ENCODE measurements around the gene SVOP. TPM values are rescaled to one million over a fixed set of nuclear protein-coding genes. Genes with fewer than 3 reads are reported as not detected.

SVOP gene, protein sequence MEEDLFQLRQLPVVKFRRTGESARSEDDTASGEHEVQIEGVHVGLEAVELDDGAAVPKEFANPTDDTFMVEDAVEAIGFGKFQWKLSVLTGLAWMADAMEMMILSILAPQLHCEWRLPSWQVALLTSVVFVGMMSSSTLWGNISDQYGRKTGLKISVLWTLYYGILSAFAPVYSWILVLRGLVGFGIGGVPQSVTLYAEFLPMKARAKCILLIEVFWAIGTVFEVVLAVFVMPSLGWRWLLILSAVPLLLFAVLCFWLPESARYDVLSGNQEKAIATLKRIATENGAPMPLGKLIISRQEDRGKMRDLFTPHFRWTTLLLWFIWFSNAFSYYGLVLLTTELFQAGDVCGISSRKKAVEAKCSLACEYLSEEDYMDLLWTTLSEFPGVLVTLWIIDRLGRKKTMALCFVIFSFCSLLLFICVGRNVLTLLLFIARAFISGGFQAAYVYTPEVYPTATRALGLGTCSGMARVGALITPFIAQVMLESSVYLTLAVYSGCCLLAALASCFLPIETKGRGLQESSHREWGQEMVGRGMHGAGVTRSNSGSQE
- not detected in 5 replicates for total RNA-seq (2022; extraction: Qiagen RNA extraction; ENCODE audit: low read depth)

DNA sequence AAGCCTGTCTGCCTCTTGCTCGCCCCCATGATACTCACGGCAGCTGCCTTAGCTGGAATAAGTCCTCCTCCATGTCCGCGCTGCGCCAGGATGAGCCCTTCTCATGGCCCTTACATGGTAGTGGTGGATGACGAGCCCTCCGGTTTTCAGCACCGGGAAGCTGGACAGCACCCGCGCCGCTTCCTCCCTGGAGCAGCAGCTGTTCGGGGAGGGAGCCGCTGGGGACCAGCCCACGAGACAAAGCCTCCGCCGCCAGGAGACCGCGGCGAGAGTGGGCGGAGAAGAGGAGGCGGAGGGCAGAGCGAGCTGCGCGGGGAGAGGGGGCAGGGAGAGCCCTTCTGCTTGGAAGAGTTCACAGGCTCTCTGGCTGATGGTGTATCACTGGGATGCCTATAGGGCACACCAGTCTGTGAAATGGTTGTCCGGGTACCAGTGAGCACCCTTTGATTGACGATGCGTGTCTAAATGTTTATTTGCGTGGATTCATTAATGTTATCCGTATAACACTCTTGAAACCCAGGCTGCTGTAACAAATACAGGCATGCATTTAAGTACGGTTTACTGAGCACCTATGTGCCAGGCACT lies at the start of gene SVOP:
TSS of gene SVOP (minus strand) at position 273 of the 585 bp plus-strand sequence. CDS start at position 73, 200 bp downstream.

DNA sequence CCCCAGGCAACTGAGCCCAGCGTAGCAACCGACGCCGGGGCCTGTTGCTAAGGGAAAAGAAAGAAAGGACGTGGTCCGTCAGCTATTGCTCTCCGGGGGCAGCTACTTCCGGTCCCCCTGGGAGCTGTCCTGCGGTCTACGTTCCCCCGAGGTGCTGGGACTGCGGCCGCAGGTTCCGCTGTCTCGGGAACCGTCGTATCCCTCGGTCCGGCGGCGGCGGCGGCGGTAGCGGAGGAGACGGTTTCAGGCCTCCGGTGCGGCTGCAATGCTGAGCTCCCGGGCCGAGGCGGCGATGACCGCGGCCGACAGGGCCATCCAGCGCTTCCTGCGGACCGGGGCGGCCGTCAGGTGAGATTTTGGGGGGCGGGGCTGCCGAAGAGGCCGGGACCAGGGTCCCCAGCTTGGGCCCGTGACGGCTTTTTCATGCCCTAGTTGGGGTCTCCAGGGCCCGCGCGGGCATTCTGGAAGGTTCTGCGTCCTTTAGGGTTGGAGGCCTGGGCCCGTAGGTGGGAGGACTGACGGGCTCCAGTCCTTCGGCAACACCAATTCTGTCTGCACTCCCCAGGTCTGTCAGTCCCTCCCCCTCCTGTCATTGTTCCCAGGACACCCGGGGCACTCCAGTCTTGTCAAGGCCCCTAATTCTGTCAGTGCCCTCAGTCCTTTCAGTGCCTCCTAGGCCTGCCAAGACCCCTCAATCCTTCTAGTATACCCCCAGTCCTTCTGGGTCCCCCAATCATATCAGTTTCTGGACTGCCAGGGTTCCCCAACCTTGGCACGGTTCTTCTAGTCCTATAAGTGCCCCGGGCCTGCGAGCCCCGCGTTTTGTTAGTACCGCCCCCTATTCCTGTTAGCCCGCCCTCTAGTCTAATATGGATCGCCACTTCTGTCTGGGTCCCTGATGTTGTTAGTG lies 31.8 kb upstream of the SVOP start, which contains the start of gene USP30:
TSS of gene USP30 (plus strand) at position 163 of the 910 bp plus-strand sequence. CDS start at position 266, 103 bp downstream.

DNA sequence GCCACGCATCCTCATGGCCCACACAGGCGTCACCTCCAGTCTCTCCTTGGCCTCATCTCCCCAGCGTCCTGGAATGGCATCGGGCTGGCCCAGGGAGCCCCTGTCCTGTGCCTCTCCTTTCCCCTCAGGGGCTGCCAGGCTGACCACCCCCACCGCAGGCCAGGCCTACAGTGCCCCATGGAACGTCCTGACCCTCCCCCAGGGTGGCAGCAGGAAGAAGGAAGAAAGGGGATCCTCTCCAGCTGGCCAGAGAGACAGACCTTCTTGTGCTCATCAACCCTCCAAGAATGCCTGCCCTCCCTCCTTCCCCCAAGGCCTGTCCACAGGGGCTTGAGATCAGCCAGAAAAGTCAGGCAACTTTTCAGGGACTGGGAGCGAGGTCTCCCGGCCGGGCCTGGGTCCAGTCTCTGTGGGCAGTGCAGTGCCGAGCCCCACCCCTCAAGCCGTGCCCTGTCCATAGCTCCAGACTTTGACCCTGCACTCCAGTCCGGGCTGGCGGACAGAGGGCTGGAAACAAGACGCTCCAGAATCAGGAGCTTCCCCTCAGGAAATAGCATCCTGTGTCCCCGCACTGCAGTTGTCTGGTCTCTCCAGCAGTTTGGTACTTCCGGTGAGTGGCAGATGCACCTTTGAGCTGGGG lies 141.1 kb downstream of the SVOP start, which contains the start of gene DAO:
TSS of gene DAO (plus strand) at position 478 of the 640 bp plus-strand sequence. CDS start 4,915 bp downstream, outside the sequence.

Other genes starting within 250 kb of the SVOP start
- gene SSH1, start 163.5 kb downstream of the SVOP start, total RNA-seq (2022; extraction: Qiagen RNA extraction; ENCODE audit: low read depth) = 13.4 to 22.9 TPM (median 18.6 TPM) in 5 replicates
- not detected in 5 replicates for gene DAO, start 141.0 kb downstream of the SVOP start, total RNA-seq (2022; extraction: Qiagen RNA extraction; ENCODE audit: low read depth)
- 8.1 to 12.9 TPM (median 10.5 TPM) in 5 replicates for gene USP30, start 31.5 kb upstream of the SVOP start, total RNA-seq (2022; extraction: Qiagen RNA extraction; ENCODE audit: low read depth)
- 44.9 to 49.6 TPM (median 45.2 TPM) in 5 replicates for gene ALKBH2, start 72.4 kb upstream of the SVOP start, total RNA-seq (2022; extraction: Qiagen RNA extraction; ENCODE audit: low read depth)
- 86.0 to 87.7 TPM (median 86.8 TPM) in 5 replicates for gene UNG, start 76.5 kb upstream of the SVOP start, total RNA-seq (2022; extraction: Qiagen RNA extraction; ENCODE audit: low read depth)
- gene ACACB, start 95.5 kb upstream of the SVOP start, total RNA-seq (2022; extraction: Qiagen RNA extraction; ENCODE audit: low read depth) = 3.6 to 8.3 TPM (median 6.5 TPM) in 5 replicates

All from A549 treated with RU486 at 1 μM for 4 hours (cell line).